22Rv1 (cell line): ENCODE data around the gene ZNF784.
A peak's percentile ranks its signal among the peaks of the same experiment; 100 is the strongest.

Experiments
- H3K27ac ChIP-seq: fragments of 450-650 bp; 2 replicates; pipeline ENCODE4 v1.5.1; 2017
- CTCF ChIP-seq: fragments of 450-650 bp; IDR thresholded peaks from 2 replicates; pipeline ENCODE4 v1.5.1; 2017; ENCODE audit warnings: mild to moderate bottlenecking
- ZFX ChIP-seq: fragments of 450-650 bp; IDR thresholded peaks from 2 replicates; pipeline ENCODE4 v1.6.1; 2017; ENCODE audit warnings: antibody characterized with exemption, borderline replicate concordance

Gene ZNF784

GRCh38 chr19:55605637-55606470 lies 18.5 kb downstream of the ZNF784 start, which contains the start of gene ZNF865:
Gene ZNF865, plus strand, starts transcription at chr19:55605647. Its CDS starts 7,972 bp downstream, at chr19:55613619.
- TF ChIP-seq CTCF (peak; percentile 82), ZFX (no peak)
- peak within 1 kb of the TSS; percentile 98 for H3K27ac ChIP-seq

- no peak for TF ChIP-seq CTCF
- no peak for TF ChIP-seq ZFX
- peak overlapping the region; percentile 98 for H3K27ac ChIP-seq
Measured at GRCh38 chr19:55605207-55605636, 19.1 kb downstream of the ZNF784 start.

GRCh38 chr19:55603581-55604292 lies 20.6 kb downstream of the ZNF784 start:
- H3K27ac ChIP-seq = peak overlapping the region; percentile 98
- TF ChIP-seq CTCF (no peak), ZFX (no peak)

- H3K27ac ChIP-seq = peak overlapping the region; percentile 98
- TF ChIP-seq ZFX = no peak
- no peak for TF ChIP-seq CTCF
Measured at GRCh38 chr19:55603115-55603514, 21.3 kb downstream of the ZNF784 start.

GRCh38 chr19:55602104-55603001 lies 22.0 kb downstream of the ZNF784 start:
- peak overlapping the region; percentile 98 for H3K27ac ChIP-seq
- TF ChIP-seq ZFX = no peak
- no peak for TF ChIP-seq CTCF

GRCh38 chr19:55601084-55601483 lies 23.3 kb downstream of the ZNF784 start:
- peak overlapping the region; percentile 98 for H3K27ac ChIP-seq
- TF ChIP-seq CTCF (no peak), ZFX (no peak)
